ENCODE data around the gene WFIKKN2. TPM values are rescaled to one million over a fixed set of nuclear protein-coding genes. Genes with fewer than 3 reads are reported as not detected.

Gene WFIKKN2
- total and polyA plus RNA-seq, 2 of the 13 experiments (the other 11 are each of a cell fraction or from before 2014, with no cell fraction given): not detected

- peak; percentile 49 for TF ChIP-seq SMAD3 (CRISPR knock-in tag; IDR thresholded peaks at IDR 0.05)
- peak; percentile 33; the same call in 1 of the 2 replicates for TF ChIP-seq SMAD1 (CRISPR knock-in tag; IDR thresholded peaks at IDR 0.05; ENCODE audit: borderline replicate concordance, low read depth)
- 0 out of 2 replicates have a peak, but pooled peaks have one; percentile 60 for TF ChIP-seq SIN3A (IDR thresholded peaks at IDR 0.05; ENCODE audit: borderline replicate concordance, low read depth, low read length)
- no peak for TF ChIP-seq PRDM4 (CRISPR knock-in tag; IDR thresholded peaks at IDR 0.05; ENCODE audit: borderline replicate concordance)
- TF ChIP-seq ZMYM4 (CRISPR knock-in tag; IDR thresholded peaks at IDR 0.05): 0 out of 2 replicates have a peak, but pooled peaks have one; percentile 19
- peak; percentile 65; the same call in 1 of the 2 replicates for TF ChIP-seq ZNF350 (CRISPR knock-in tag; IDR thresholded peaks at IDR 0.05; ENCODE audit: borderline replicate concordance, low read depth)
- TF ChIP-seq ZBTB38 (CRISPR knock-in tag; IDR thresholded peaks at IDR 0.05): peak; percentile 93
- TF ChIP-seq SALL1 (CRISPR knock-in tag; IDR thresholded peaks at IDR 0.05): peak; percentile 45; the same call in 1 of the 2 replicates
- peak; percentile 51 for TF ChIP-seq ZNF883 (CRISPR knock-in tag; IDR thresholded peaks at IDR 0.05; ENCODE audit: not compliant biosample characterization)
- TF ChIP-seq HNRNPL (IDR thresholded peaks at IDR 0.05; ENCODE audit: low read depth, low read length): 0 out of 2 replicates have a peak, but pooled peaks have one; percentile 36
Measured at GRCh38 chr17:50863221-50863843, 27.9 kb downstream of the WFIKKN2 start (continued).
